ENCODE data around the gene GNB5.
A peak's percentile ranks its signal among the peaks of the same experiment; 100 is the strongest.

GNB5 gene

DNA sequence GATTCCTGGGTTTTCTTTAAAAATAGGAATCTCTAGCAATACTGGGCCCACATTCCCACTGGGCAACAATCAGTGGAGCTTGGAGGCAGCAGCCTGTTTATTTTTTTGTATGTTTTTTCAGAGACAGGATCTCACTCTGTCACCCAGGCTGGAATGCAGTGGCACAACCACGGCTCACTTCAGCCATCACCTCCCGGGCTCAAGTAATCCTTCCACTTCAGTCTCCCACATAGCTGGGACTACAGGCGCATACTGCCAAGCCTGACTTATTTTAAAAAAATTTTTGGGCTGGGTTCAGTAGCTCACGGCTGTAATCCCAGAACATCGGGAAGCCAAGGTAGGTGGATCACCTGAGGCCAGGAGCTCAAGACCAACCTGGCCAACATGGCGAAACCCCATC, 29.1 kb upstream of the GNB5 start:
- DNase-seq = no peak
- Mint-ChIP-seq H3K9me3 (no peaks in the 10 kb centered on the region), H3K27me3 (no peaks in the 10 kb centered on the region), H3K4me1 (peaks cover 26% of the 10 kb centered on the region), H3K36me3 (ENCODE audit: low read depth) (no peaks in the 10 kb centered on the region), H3K4me3 (no peak overlapping the region), H3K27ac (no peak overlapping the region)
- ATAC-seq = no peak

GRCh38 chr15:52218816-52219215, 27.6 kb upstream of the GNB5 start:
- H3K27ac Mint-ChIP-seq = peak overlapping the region; percentile 61
- H3K27me3 Mint-ChIP-seq = no peaks in the 10 kb centered on the region
- H3K9me3 Mint-ChIP-seq = no peaks in the 10 kb centered on the region
- peaks cover 23% of the 10 kb centered on the region for H3K4me1 Mint-ChIP-seq
- no peak overlapping the region for H3K4me3 Mint-ChIP-seq
- DNase-seq (no peak), ATAC-seq (no peak)
- H3K36me3 Mint-ChIP-seq (ENCODE audit: low read depth) = no peaks in the 10 kb centered on the region

- no peak overlapping the region for H3K27ac Mint-ChIP-seq
- no peak overlapping the region for H3K4me3 Mint-ChIP-seq
- H3K36me3 Mint-ChIP-seq (ENCODE audit: low read depth) = no peaks in the 10 kb centered on the region
- ATAC-seq (no peak), DNase-seq (no peak)
- no peaks in the 10 kb centered on the region for H3K27me3 Mint-ChIP-seq
- H3K9me3 Mint-ChIP-seq = no peaks in the 10 kb centered on the region
- H3K4me1 Mint-ChIP-seq = peaks cover 23% of the 10 kb centered on the region
Measured at GRCh38 chr15:52218371-52218770, 27.2 kb upstream of the GNB5 start.

- Mint-ChIP-seq H3K36me3 (ENCODE audit: low read depth) (no peaks in the 10 kb centered on the region), H3K4me1 (peaks cover 17% of the 10 kb centered on the region), H3K27ac (no peak overlapping the region), H3K9me3 (no peaks in the 10 kb centered on the region), H3K4me3 (no peak overlapping the region), H3K27me3 (no peaks in the 10 kb centered on the region)
- ATAC-seq (no peak), DNase-seq (peak; percentile 17)
Measured at GRCh38 chr15:52217186-52217585, 26.0 kb upstream of the GNB5 start.

DNA sequence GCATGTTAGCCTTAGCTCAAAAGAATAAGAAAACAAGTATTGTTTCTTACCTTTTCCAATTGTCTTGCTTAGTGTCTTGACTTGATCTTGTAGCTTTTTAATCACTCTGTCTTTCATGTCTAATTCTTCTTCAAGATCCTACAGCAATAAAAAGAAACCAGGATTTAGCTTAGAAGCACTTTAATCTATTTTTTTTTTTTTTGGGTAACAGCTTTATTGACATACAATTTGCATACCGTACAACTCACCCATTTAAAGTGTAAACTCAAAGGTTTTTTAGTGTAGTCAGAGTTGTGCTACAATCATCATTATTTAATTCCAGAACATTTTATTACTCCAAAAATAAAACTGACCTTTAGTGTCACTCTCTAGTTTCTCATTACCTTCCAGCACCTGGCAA, 23.4 kb upstream of the GNB5 start:
- no peaks in the 10 kb centered on the region for H3K9me3 Mint-ChIP-seq
- no peak overlapping the region for H3K27ac Mint-ChIP-seq
- no peak for DNase-seq
- ATAC-seq = no peak
- H3K36me3 Mint-ChIP-seq (ENCODE audit: low read depth) = no peaks in the 10 kb centered on the region
- no peaks in the 10 kb centered on the region for H3K4me1 Mint-ChIP-seq
- no peak overlapping the region for H3K4me3 Mint-ChIP-seq
- no peaks in the 10 kb centered on the region for H3K27me3 Mint-ChIP-seq

DNA sequence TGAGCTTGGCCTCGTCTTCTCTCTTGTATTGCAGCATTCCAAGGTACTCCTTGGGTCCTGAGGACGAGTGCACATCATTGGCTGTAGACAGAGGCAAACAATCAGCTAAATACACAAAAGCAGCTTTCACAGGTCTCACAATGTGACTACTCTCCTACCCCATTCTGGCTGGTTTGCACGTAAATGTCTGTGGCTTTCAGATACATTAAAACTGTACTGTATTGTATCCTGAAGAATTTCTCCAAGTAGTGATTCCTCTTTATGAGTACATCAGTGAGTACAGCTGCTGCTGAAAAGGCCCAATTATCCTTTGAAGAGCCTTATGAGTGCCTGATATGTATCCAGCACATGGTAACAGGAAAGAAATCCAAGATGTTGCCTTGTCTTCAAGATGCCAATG, 22.0 kb upstream of the GNB5 start:
- Mint-ChIP-seq H3K36me3 (ENCODE audit: low read depth) (no peaks in the 10 kb centered on the region), H3K4me3 (no peak overlapping the region), H3K9me3 (no peaks in the 10 kb centered on the region), H3K4me1 (no peaks in the 10 kb centered on the region), H3K27ac (no peak overlapping the region), H3K27me3 (no peaks in the 10 kb centered on the region)
- no peak for ATAC-seq
- no peak for DNase-seq

DNA sequence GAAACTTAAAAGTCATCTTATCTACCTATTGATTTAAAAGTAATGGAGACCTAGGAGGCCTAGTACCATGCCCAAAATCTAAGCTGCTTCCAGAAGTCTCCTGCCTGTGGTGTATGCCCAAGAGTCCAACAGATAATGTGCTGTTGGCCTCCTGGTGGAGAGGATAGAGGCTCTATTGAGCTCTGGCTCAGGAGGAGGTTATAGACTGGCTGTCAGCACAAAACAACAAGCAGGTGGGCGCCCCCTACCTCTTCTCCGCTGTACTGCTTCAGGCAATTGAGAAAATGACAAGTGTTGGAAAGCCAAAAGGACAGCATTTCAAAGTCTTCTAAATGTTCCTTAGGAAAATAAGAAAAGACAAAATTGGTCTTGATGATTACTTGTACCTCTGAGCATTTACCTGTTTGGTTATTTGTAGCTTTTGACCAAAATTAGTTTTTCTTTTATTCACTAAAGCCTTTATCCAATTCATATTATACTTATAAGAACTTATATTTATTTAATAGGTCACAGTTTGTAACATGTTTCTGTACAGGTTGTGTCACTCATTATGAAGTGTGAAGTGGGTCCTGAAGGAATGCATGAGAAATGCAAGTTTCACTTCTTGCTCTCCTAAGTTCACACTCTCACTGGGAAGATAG, 17.2 kb upstream of the GNB5 start:
- ATAC-seq = peak; percentile 91
- H3K36me3 Mint-ChIP-seq (ENCODE audit: low read depth) = no peaks in the 10 kb centered on the region
- H3K27me3 Mint-ChIP-seq = no peaks in the 10 kb centered on the region
- DNase-seq = peak; percentile 77
- no peaks in the 10 kb centered on the region for H3K9me3 Mint-ChIP-seq
- H3K27ac Mint-ChIP-seq = no peak overlapping the region
- H3K4me3 Mint-ChIP-seq = no peak overlapping the region
- H3K4me1 Mint-ChIP-seq = no peaks in the 10 kb centered on the region

- DNase-seq = no peak
- no peak overlapping the region for H3K27ac Mint-ChIP-seq
- no peaks in the 10 kb centered on the region for H3K36me3 Mint-ChIP-seq (ENCODE audit: low read depth)
- no peaks in the 10 kb centered on the region for H3K9me3 Mint-ChIP-seq
- no peak for ATAC-seq
- H3K4me1 Mint-ChIP-seq = no peaks in the 10 kb centered on the region
- no peak overlapping the region for H3K4me3 Mint-ChIP-seq
- no peaks in the 10 kb centered on the region for H3K27me3 Mint-ChIP-seq
Measured at GRCh38 chr15:52207191-52207590, 16.0 kb upstream of the GNB5 start.

DNA sequence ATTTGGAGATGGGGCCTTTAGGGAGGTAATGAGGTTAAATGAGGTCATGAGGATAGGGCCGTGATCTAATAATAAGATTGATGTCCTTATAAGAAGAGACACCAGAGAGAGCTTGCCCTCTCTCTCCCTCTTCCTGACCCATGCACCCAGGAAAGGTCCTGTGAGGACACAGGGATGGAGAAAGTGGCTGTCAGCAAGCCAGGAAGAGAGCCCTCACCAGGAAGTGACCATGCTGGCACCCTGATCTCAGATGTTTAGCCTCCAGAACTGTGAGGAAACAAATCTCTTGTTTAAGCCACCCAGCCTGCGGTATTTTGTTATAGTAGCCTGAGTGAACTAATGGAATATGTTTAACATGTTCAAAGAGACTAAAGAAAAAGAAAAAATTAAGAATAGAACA, 15.3 kb upstream of the GNB5 start:
- H3K27me3 Mint-ChIP-seq = no peaks in the 10 kb centered on the region
- ATAC-seq (no peak), DNase-seq (no peak)
- H3K4me3 Mint-ChIP-seq = no peak overlapping the region
- H3K36me3 Mint-ChIP-seq (ENCODE audit: low read depth) = no peaks in the 10 kb centered on the region
- no peaks in the 10 kb centered on the region for H3K4me1 Mint-ChIP-seq
- H3K9me3 Mint-ChIP-seq = no peaks in the 10 kb centered on the region
- no peak overlapping the region for H3K27ac Mint-ChIP-seq

DNA sequence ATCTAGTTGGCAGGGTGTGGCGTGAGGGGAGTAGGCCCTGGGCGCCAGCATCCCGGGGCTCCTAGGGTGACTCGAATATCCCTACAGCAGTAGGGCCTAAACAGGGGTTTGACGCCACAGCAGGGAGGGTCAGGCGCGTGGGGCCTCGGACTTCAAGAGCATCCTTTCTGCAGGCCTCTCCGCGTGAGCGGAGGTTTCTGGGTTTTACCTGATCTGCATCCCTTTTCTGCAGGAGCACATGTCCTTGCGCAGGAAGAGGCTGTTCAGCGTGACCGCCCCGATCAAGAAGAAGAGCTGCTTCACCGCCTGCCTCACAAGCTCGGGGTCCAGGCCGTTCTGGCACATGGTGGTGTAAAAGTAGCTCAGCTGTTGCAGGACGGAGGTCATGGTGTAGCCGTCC, 13.5 kb upstream of the GNB5 start:
- no peak overlapping the region for H3K27ac Mint-ChIP-seq
- no peaks in the 10 kb centered on the region for H3K9me3 Mint-ChIP-seq
- H3K4me1 Mint-ChIP-seq = no peaks in the 10 kb centered on the region
- no peak for ATAC-seq
- H3K4me3 Mint-ChIP-seq = no peak overlapping the region
- H3K36me3 Mint-ChIP-seq (ENCODE audit: low read depth) = no peaks in the 10 kb centered on the region
- DNase-seq = no peak
- H3K27me3 Mint-ChIP-seq = no peaks in the 10 kb centered on the region

DNA sequence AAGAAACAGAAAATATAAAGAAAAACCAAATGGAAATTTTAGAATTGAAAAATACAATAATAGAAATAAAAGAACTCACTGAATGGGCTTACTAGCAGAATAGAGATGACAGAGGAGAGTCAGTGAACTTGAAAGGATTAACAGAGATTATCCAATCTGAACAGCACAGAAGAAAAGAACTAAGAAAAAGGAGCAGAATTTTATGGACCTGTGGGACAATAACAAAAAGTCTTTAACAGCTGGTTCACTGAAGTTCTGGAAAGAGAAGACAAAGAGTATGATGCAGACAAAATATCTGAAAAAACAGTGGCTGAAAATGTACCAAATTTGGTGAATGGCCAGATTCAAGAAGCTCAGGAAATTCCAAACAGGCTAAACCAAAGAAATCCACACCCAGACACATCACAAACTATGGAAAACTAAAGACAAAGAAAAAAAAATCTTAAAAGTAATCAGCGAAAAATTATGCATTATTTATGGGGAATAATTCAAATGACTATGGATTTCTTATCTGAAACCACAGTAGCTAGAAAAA, 9.7 kb upstream of the GNB5 start:
- DNase-seq (no peak), ATAC-seq (no peak)
- Mint-ChIP-seq H3K27me3 (no peaks in the 10 kb centered on the region), H3K27ac (no peak overlapping the region), H3K4me3 (no peak overlapping the region), H3K9me3 (no peaks in the 10 kb centered on the region), H3K36me3 (ENCODE audit: low read depth) (no peaks in the 10 kb centered on the region), H3K4me1 (no peaks in the 10 kb centered on the region)

- ATAC-seq (no peak), DNase-seq (no peak)
- Mint-ChIP-seq H3K4me1 (no peaks in the 10 kb centered on the region), H3K27me3 (no peaks in the 10 kb centered on the region), H3K9me3 (no peaks in the 10 kb centered on the region), H3K36me3 (ENCODE audit: low read depth) (no peaks in the 10 kb centered on the region), H3K4me3 (no peak overlapping the region), H3K27ac (no peak overlapping the region)
Measured at GRCh38 chr15:52199271-52199670, 8.1 kb upstream of the GNB5 start.

GRCh38 chr15:52196891-52197290, 5.7 kb upstream of the GNB5 start:
- ATAC-seq = no peak
- Mint-ChIP-seq H3K36me3 (ENCODE audit: low read depth) (no peaks in the 10 kb centered on the region), H3K9me3 (no peaks in the 10 kb centered on the region), H3K27ac (no peak overlapping the region), H3K4me3 (no peak overlapping the region), H3K4me1 (no peaks in the 10 kb centered on the region), H3K27me3 (no peaks in the 10 kb centered on the region)
- no peak for DNase-seq

GRCh38 chr15:52193791-52194190, 2.6 kb upstream of the GNB5 start:
- DNase-seq (no peak), ATAC-seq (no peak)
- Mint-ChIP-seq H3K4me1 (no peaks in the 10 kb centered on the region), H3K27ac (no peak overlapping the region), H3K36me3 (ENCODE audit: low read depth) (no peaks in the 10 kb centered on the region), H3K27me3 (no peaks in the 10 kb centered on the region), H3K9me3 (no peaks in the 10 kb centered on the region), H3K4me3 (no peak overlapping the region)

DNA sequence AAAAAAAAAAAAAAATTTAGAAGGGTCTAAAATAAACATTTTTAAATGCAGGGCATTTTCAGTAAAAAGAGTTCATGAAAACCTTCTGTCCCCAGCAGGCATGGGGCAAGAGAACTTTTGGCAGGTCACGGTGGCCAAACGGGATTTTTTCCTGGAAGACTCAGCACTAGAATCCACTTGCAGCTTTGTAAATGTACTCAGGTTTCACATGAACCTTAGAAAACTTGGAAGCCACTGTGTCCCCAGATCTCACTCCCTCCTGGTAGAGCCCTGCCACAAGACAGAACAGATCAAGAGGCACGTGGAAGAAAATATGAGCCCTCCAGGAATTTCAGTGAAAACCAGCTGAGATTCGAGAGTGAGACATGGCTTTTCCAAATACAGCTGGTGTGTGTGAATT, 2.1 kb upstream of the GNB5 start:
- Mint-ChIP-seq H3K27ac (no peak overlapping the region), H3K36me3 (ENCODE audit: low read depth) (no peaks in the 10 kb centered on the region), H3K27me3 (no peaks in the 10 kb centered on the region), H3K9me3 (no peaks in the 10 kb centered on the region), H3K4me1 (no peaks in the 10 kb centered on the region), H3K4me3 (no peak overlapping the region)
- ATAC-seq (no peak), DNase-seq (no peak)
